C4-2B (cell line): ENCODE data around the gene SH3RF2.

Experiments used
- ZFX ChIP-seq: fragments of 450-650 bp; IDR thresholded peaks from 2 replicates; pipeline ENCODE4 v1.6.1; 2017
- TF ChIP-seq, protein P1 (sequence below): fragments of 450-650 bp; conservative IDR thresholded peaks from 2 replicates; pipeline ENCODE4 v1.5.1; 2017; ENCODE audit warnings: mild to moderate bottlenecking

- TF ChIP-seq, protein P1, sequence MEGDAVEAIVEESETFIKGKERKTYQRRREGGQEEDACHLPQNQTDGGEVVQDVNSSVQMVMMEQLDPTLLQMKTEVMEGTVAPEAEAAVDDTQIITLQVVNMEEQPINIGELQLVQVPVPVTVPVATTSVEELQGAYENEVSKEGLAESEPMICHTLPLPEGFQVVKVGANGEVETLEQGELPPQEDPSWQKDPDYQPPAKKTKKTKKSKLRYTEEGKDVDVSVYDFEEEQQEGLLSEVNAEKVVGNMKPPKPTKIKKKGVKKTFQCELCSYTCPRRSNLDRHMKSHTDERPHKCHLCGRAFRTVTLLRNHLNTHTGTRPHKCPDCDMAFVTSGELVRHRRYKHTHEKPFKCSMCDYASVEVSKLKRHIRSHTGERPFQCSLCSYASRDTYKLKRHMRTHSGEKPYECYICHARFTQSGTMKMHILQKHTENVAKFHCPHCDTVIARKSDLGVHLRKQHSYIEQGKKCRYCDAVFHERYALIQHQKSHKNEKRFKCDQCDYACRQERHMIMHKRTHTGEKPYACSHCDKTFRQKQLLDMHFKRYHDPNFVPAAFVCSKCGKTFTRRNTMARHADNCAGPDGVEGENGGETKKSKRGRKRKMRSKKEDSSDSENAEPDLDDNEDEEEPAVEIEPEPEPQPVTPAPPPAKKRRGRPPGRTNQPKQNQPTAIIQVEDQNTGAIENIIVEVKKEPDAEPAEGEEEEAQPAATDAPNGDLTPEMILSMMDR: no peak
- no peak for TF ChIP-seq ZFX
These were observed 103.0 kb downstream of the SH3RF2 start for GRCh38 chr5:146039420-146039819.
